Measurements from ENCODE around the gene CYSRT1.

The CYSRT1 gene, protein sequence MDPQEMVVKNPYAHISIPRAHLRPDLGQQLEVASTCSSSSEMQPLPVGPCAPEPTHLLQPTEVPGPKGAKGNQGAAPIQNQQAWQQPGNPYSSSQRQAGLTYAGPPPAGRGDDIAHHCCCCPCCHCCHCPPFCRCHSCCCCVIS

DNA sequence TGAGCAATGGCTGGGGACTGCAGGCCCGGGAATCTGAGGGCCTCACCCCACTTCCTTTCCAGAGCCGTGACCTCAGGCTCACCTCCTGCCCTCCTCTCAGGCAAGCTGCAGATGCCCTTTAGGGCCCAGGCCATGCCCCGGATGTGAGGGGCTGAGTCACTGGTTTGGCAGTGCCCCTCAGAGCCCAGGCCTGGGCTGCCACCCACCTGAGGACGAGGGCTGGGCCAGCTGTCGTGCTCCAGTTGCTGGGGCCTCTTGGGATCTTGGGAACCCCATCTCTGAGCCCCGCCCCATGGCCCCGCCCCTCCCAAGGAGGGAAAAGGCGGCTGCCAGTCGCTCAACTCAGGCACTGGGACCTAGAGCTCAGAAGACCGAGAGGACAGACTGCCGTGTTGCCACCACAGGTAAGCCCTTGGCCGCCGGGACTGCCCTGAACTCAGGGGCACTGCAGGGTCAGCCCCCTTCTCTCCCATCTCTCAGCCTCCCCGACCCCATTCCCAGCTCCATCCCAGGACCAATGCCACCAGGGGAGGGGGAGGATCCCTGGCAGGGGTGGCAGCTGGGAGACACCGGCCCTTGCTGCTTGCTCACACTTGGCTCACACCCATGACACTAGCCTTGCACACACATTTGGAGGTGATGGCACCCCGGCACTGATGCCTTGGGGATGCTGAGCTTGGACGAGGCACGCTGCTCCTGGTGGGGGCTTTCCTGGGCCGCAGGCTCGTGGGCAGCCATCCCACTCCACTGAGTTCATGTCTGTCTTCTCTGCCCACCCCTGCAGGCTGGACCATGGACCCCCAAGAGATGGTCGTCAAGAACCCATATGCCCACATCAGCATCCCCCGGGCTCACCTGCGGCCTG, at the start of gene CYSRT1:
TSS of gene CYSRT1 (plus strand) at position 345 of the 865 bp plus-strand sequence. CDS start at position 793, 448 bp downstream.
- no peak for DNase-seq (ENCODE audit: low read depth)

DNA sequence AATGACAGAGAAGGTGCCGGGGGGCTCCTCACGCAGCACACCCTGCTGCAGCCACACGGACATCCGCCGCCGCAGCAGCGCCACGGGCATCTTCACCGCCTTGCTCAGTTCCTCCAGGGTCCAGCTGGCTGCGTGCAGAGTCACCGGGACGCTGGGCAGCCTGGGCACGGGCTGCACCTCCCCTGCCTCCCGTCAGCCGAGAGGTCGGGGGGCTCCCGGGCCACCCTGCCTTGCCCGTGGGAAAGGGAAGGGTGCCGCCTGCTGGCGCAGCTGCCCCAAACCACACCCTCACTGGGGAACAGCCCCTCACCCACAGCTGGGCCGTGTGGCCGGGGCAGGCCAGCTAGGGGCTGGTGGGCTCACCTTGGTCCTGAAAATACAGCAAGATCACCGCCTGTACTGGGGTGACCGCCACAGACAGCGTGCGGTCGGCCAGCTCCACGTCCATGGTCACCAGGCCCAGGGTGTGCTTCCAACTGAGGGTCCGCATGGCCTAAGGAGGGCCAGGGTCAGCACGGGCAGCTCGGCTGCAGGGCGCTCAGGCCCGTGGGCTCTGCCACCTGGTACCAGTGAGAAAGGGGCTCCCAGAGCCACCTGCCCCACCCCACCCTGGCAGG, 49.5 kb upstream of the CYSRT1 start:
- DNase-seq (ENCODE audit: low read depth), result no peak

GRCh38 chr9:137176302-137177182, 48.4 kb upstream of the CYSRT1 start:
- no peak for DNase-seq (ENCODE audit: low read depth)

- DNase-seq (ENCODE audit: low read depth), result no peak
These were observed 46.6 kb upstream of the CYSRT1 start for GRCh38 chr9:137178201-137178938.

DNA sequence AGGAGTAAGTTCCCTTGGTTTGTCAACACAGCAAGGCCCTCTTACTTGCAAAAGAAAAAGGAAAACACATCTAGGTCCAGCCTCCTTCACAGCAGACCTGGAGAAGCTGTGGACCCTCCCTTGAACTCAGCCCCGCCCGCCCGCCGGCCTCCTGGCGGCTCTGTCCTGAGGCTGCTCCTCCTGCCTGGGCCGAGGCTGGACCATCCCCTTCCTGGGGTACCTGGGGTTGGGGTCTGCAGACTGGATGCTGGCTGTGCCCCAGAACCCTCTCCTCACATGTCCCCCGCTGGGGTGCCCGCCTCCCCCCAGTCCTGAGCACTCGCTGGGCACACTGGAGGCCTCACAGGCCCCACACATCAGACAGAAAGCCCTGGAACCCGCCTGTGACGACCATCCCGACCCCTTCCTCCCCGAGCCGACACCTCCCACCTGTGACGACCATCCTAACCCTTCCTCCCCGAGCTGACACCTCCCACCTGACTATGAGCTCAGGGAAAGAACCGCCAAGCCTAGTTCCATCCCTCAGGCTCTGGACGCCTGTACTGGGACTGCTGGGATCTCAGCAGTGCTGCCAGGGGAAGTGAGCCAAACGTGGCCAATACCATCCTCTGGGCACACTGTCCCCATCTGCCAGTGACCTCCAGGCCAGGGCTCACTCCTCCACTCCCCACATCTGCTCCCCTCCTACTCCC, 45.9 kb upstream of the CYSRT1 start:
- DNase-seq (ENCODE audit: low read depth), result no peak

DNA sequence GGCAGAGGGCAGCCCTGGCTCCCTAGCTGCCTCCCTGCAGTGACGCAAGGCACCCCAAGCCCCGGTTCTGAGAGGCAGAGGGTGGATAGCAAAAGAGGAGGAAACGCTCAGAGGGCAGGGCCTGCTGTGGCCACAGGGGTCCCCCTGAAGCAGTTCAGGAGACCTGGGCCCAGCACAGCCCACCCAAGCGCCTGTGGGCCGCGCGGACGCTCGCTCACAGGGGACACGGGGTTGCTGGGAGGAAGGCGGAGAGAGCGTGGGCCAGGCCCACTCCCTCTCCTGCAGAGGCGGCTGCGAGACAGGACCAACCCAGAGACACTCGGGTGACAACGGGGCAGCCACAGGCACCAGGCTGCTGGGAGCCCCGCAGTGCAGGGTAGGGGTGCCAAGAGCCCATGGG, 45.2 kb upstream of the CYSRT1 start:
- no peak for DNase-seq (ENCODE audit: low read depth)

- no peak for DNase-seq (ENCODE audit: low read depth)
These were observed 44.5 kb upstream of the CYSRT1 start for GRCh38 chr9:137180491-137180890.

- DNase-seq (ENCODE audit: low read depth), result no peak
These were observed 43.3 kb upstream of the CYSRT1 start for GRCh38 chr9:137181680-137182079.

GRCh38 chr9:137182836-137183235, 42.1 kb upstream of the CYSRT1 start:
- DNase-seq (ENCODE audit: low read depth), result no peak

DNA sequence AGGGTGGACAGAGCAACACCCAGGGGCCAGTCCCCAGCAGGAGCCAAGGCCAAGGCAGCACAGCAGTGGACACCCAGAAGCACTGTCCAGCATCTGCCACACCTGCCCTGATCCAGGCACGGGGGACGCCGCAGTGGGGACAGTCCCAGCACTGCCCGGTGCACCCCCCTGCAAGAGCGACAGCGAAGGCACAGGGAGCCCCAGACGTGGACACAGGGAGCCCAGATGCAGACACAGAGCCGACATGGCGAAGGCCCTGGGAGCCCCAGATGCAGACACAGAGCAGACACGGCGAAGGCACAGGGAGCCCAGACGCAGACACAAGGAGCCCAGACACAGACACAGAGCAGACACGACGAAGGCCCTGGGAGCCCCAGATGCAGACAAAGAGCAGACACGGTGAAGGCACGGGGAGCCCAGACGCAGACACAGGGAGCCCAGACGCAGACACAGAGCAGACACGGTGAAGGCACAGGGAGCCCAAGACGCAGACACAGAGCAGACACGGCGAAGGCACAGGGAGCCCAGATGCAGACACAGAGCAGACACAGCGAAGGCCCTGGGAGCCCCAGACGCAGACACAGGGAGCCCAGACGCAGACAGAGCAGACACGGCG, 40.9 kb upstream of the CYSRT1 start:
- DNase-seq (ENCODE audit: low read depth), result no peak

GRCh38 chr9:137184881-137185660, 39.9 kb upstream of the CYSRT1 start:
- no peak for DNase-seq (ENCODE audit: low read depth)

GRCh38 chr9:137185921-137186320, 39.1 kb upstream of the CYSRT1 start:
- DNase-seq (ENCODE audit: low read depth), result no peak

GRCh38 chr9:137186385-137186784, 38.6 kb upstream of the CYSRT1 start:
- DNase-seq (ENCODE audit: low read depth), result no peak

DNA sequence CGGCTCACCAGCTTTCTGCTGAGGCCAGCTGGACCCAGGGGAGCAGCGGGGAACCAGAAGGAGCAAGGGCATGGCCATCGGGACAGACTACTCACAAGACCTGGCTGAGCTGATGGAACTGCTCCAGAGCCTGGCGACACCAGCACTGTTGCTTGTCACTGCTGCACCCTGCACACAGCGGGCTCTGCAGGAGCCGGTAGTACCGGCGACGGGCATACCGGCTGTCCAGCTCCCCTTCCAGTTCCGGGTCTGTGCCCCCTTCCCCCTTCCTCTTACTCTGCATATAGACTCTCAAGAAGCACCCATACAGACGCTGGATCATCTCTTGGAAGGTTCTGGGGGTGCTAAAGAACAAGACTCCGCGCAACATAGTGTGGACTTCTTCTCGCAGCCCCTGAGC, 37.6 kb upstream of the CYSRT1 start:
- DNase-seq (ENCODE audit: low read depth), result no peak

DNA sequence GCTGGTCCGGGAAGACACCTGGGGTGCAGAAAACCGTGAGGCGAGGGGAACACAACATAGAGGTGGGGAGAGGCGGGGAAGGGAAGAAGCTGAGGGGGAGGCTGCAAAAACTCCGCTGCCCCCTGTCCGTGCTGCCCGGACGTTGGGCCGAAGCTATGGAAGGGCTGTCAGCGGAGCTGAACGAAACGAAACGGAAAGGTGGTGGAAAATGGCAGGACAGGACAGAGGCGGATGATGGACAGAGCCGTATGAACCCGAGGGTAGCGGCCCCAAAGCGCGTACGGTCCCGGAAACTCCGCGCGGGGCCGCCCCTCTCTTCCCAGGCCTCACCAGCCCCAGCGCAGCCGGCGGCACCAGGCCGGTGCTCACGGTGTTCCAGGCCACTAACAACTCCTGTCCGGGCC, 36.9 kb upstream of the CYSRT1 start:
- DNase-seq (ENCODE audit: low read depth), result no peak

GRCh38 chr9:137188490-137189296, 36.3 kb upstream of the CYSRT1 start, which contains the start of the genes ANAPC2 and SSNA1:
ANAPC2 (minus strand) TSS chr9:137188560; CDS start chr9:137188532, 28 bp downstream.
SSNA1 (plus strand) TSS chr9:137188676; CDS start chr9:137188727, 51 bp downstream.
- peak; percentile 98 for DNase-seq (ENCODE audit: low read depth)

- DNase-seq (ENCODE audit: low read depth), result no peak
These were observed 35.4 kb upstream of the CYSRT1 start for GRCh38 chr9:137189297-137190295.
